Measurements from ENCODE around the gene HRCT1.
"Not testable (repeated sequence)": the region's sequence is repeated elsewhere in the genome, so short reads cannot be mapped to it uniquely, and the experiment has no call there.

HRCT1 gene

GRCh38 chr9:35872505-35872904 lies 33.5 kb upstream of the HRCT1 start:
- H3K36me3 ChIP-seq (ENCODE audit: insufficient read depth, low read length), result no peaks in the 10 kb centered on the region; the same call in 1 of the 2 replicates
- no peaks in the 10 kb centered on the region for H3K9me2 ChIP-seq (ENCODE audit: low read depth, low read length)
- no peak overlapping the region for H3K4me3 ChIP-seq (ENCODE audit: low read depth, low read length, poor library complexity, severe bottlenecking)
- H3K4me2 ChIP-seq (ENCODE audit: low read length), result no peak overlapping the region
- no peak overlapping the region for H3K27ac ChIP-seq (ENCODE audit: low read depth, low read length, poor library complexity, severe bottlenecking)
- H3K9ac ChIP-seq (ENCODE audit: low read length), result no peak overlapping the region
- H3F3A ChIP-seq (ENCODE audit: insufficient read depth, low read length), result no peaks in the 10 kb centered on the region
- H3K4me1 ChIP-seq (ENCODE audit: insufficient read depth, low read length, severe bottlenecking), result no peaks in the 10 kb centered on the region
- H4K20me1 ChIP-seq (ENCODE audit: insufficient read depth, low read length), result no peaks in the 10 kb centered on the region
- peaks cover 13% of the 10 kb centered on the region for H3K9me3 ChIP-seq (ENCODE audit: low read length)
- H2AFZ ChIP-seq (ENCODE audit: low read length), result no peak overlapping the region
- no peaks in the 10 kb centered on the region for H3K79me2 ChIP-seq (ENCODE audit: insufficient read depth, low read length)
- TF ChIP-seq EZH2 (IDR thresholded peaks at IDR 0.05; ENCODE audit: borderline replicate concordance, low read length), result no peak
- no peak for TF ChIP-seq CTCF (IDR thresholded peaks at IDR 0.05; ENCODE audit: low read length)
- H3K27me3 ChIP-seq (ENCODE audit: insufficient read depth, low read length), result no peaks in the 10 kb centered on the region

- Histone ChIP-seq H3K4me3 (ENCODE audit: low read depth, low read length, poor library complexity, severe bottlenecking) (no peak overlapping the region), H3K27me3 (ENCODE audit: insufficient read depth, low read length) (no peaks in the 10 kb centered on the region), H3K79me2 (ENCODE audit: insufficient read depth, low read length) (no peaks in the 10 kb centered on the region), H3K4me1 (ENCODE audit: insufficient read depth, low read length, severe bottlenecking) (no peaks in the 10 kb centered on the region), H3K4me2 (ENCODE audit: low read length) (no peak overlapping the region), H3K9ac (ENCODE audit: low read length) (no peak overlapping the region), H2AFZ (ENCODE audit: low read length) (no peak overlapping the region), H3K9me3 (ENCODE audit: low read length) (peaks cover under 1% of the 10 kb centered on the region; the same call in 1 of the 2 replicates), H3K36me3 (ENCODE audit: insufficient read depth, low read length) (no peaks in the 10 kb centered on the region; the same call in 1 of the 2 replicates), H3K27ac (ENCODE audit: low read depth, low read length, poor library complexity, severe bottlenecking) (no peak overlapping the region), H4K20me1 (ENCODE audit: insufficient read depth, low read length) (no peaks in the 10 kb centered on the region), H3K9me2 (ENCODE audit: low read depth, low read length) (no peaks in the 10 kb centered on the region), H3F3A (ENCODE audit: insufficient read depth, low read length) (no peaks in the 10 kb centered on the region)
- peak; percentile 97 for TF ChIP-seq CTCF (IDR thresholded peaks at IDR 0.05; ENCODE audit: low read length)
- TF ChIP-seq EZH2 (IDR thresholded peaks at IDR 0.05; ENCODE audit: borderline replicate concordance, low read length), result no peak
Measured at GRCh38 chr9:35882263-35882848, 23.6 kb upstream of the HRCT1 start.

GRCh38 chr9:35882996-35883395 lies 23.0 kb upstream of the HRCT1 start:
- Histone ChIP-seq H4K20me1 (ENCODE audit: insufficient read depth, low read length) (no peaks in the 10 kb centered on the region), H3K9ac (ENCODE audit: low read length) (no peak overlapping the region), H3K4me3 (ENCODE audit: low read depth, low read length, poor library complexity, severe bottlenecking) (no peak overlapping the region), H2AFZ (ENCODE audit: low read length) (no peak overlapping the region), H3K27me3 (ENCODE audit: insufficient read depth, low read length) (no peaks in the 10 kb centered on the region), H3F3A (ENCODE audit: insufficient read depth, low read length) (no peaks in the 10 kb centered on the region), H3K27ac (ENCODE audit: low read depth, low read length, poor library complexity, severe bottlenecking) (no peak overlapping the region), H3K79me2 (ENCODE audit: insufficient read depth, low read length) (no peaks in the 10 kb centered on the region), H3K4me2 (ENCODE audit: low read length) (no peak overlapping the region), H3K9me3 (ENCODE audit: low read length) (no peaks in the 10 kb centered on the region), H3K36me3 (ENCODE audit: insufficient read depth, low read length) (no peaks in the 10 kb centered on the region), H3K9me2 (ENCODE audit: low read depth, low read length) (no peaks in the 10 kb centered on the region), H3K4me1 (ENCODE audit: insufficient read depth, low read length, severe bottlenecking) (no peaks in the 10 kb centered on the region)
- TF ChIP-seq CTCF (IDR thresholded peaks at IDR 0.05; ENCODE audit: low read length) (no peak), EZH2 (IDR thresholded peaks at IDR 0.05; ENCODE audit: borderline replicate concordance, low read length) (no peak)

GRCh38 chr9:35884908-35885307 lies 21.1 kb upstream of the HRCT1 start:
- H3K79me2 ChIP-seq (ENCODE audit: insufficient read depth, low read length); H3K36me3 ChIP-seq (ENCODE audit: insufficient read depth, low read length); H3K27me3 ChIP-seq (ENCODE audit: insufficient read depth, low read length); H3K9ac ChIP-seq (ENCODE audit: low read length); H3K9me3 ChIP-seq (ENCODE audit: low read length); H3K4me2 ChIP-seq (ENCODE audit: low read length); H3K9me2 ChIP-seq (ENCODE audit: low read depth, low read length); H3F3A ChIP-seq (ENCODE audit: insufficient read depth, low read length); H4K20me1 ChIP-seq (ENCODE audit: insufficient read depth, low read length); H2AFZ ChIP-seq (ENCODE audit: low read length); H3K4me1 ChIP-seq (ENCODE audit: insufficient read depth, low read length, severe bottlenecking); H3K4me3 ChIP-seq (ENCODE audit: low read depth, low read length, poor library complexity, severe bottlenecking); H3K27ac ChIP-seq (ENCODE audit: low read depth, low read length, poor library complexity, severe bottlenecking): not testable (repeated sequence)

Measured in OCI-LY1 (cell line).